SU-DHL-6 (cell line): Measurements from ENCODE around the gene DOCK8.

Experiments
- H2AFZ ChIP-seq: fragments of 200-600 bp; sonication (generic); 2 replicates; pipeline ENCODE4 v1.6.1; 2014; ENCODE audit warnings: low read depth, mild to moderate bottlenecking, moderate library complexity, mixed read lengths, antibody characterized with exemption, low read length; ENCODE audit not compliant: severe bottlenecking
- H3F3A ChIP-seq: fragments of 200-600 bp; shearing (Covaris generic); 2 replicates; pipeline ENCODE4 v1.6.0; 2016; ENCODE audit warnings: antibody characterized with exemption, mild to moderate bottlenecking; ENCODE audit not compliant: insufficient read depth
- H3K27ac ChIP-seq: fragments of 200-600 bp; sonication (generic); 2 replicates; pipeline ENCODE4 v1.5.1; 2016; ENCODE audit warnings: low read depth, mild to moderate bottlenecking, low read length, moderate library complexity, mixed read lengths
- H3K27me3 ChIP-seq: fragments of 200-600 bp; sonication (generic), shearing (Covaris generic); 2 replicates; pipeline ENCODE4 v1.6.0; 2014; ENCODE audit warnings: mild to moderate bottlenecking, low read length
- H3K36me3 ChIP-seq: fragments of 200-600 bp; sonication (generic); 2 replicates; pipeline ENCODE4 v1.6.1; 2014; ENCODE audit warnings: mild to moderate bottlenecking, low read length, mixed read lengths
- H3K4me2 ChIP-seq: fragments of 300-600, 200-600 bp; shearing (Covaris generic), sonication (generic); 2 replicates; pipeline ENCODE4 v1.6.0; 2014; ENCODE audit warnings: low read length, low read depth, mild to moderate bottlenecking; ENCODE audit not compliant: poor library complexity, severe bottlenecking
- H3K4me3 ChIP-seq: fragments of 200-600 bp; sonication (generic); 2 replicates; pipeline ENCODE4 v1.5.1; 2014; ENCODE audit warnings: antibody characterized with exemption, low read length, mild to moderate bottlenecking, mixed read lengths; ENCODE audit not compliant: insufficient read depth, poor library complexity, severe bottlenecking
- H3K79me2 ChIP-seq: fragments of 200-600 bp; sonication (generic); 2 replicates; pipeline ENCODE4 v1.6.1; 2014; ENCODE audit warnings: mild to moderate bottlenecking, low read length, moderate library complexity; ENCODE audit not compliant: insufficient read depth
- H3K9ac ChIP-seq: fragments of 200-600 bp; sonication (generic); 2 replicates; pipeline ENCODE4 v1.7.0; 2014; ENCODE audit warnings: mild to moderate bottlenecking, low read length
- H3K9me2 ChIP-seq: fragments of 200-600 bp; sonication (generic); replicated peaks from 2 replicates; pipeline ENCODE4 v1.6.1; 2014; ENCODE audit warnings: low read length; ENCODE audit not compliant: insufficient read depth
- H3K9me3 ChIP-seq: fragments of 200-600 bp; sonication (generic); 2 replicates; pipeline ENCODE4 v1.6.1; 2014; ENCODE audit warnings: low read length, mixed read lengths; ENCODE audit not compliant: insufficient read depth
- H4K20me1 ChIP-seq: fragments of 200-600 bp; sonication (generic); 2 replicates; pipeline ENCODE4 v1.6.1; 2014; ENCODE audit warnings: low read depth, mild to moderate bottlenecking, antibody characterized with exemption, low read length, moderate library complexity, mixed read lengths
- CTCF ChIP-seq: fragments of 200-600 bp; sonication (generic); IDR thresholded peaks from one replicate; pipeline ENCODE4 v1.5.1; 2017; ENCODE audit warnings: antibody characterized with exemption, mild to moderate bottlenecking, low read length, moderate library complexity; ENCODE audit not compliant: insufficient read depth, poor library complexity, severe bottlenecking
- EZH2phosphoT487 ChIP-seq: fragments of 200-600 bp; sonication (generic), shearing (Covaris generic); conservative IDR thresholded peaks from 2 replicates; pipeline ENCODE4 v1.6.1; 2018; ENCODE audit warnings: mild to moderate bottlenecking, antibody characterized with exemption, low read length, moderate library complexity, mixed read lengths

Gene DOCK8

GRCh38 chr9:257957-258356 is 43.3 kb downstream of the DOCK8 start:
- Histone ChIP-seq H2AFZ (no peak overlapping the region), H3F3A (no peaks in the 10 kb centered on the region), H3K4me2 (no peak overlapping the region), H3K4me3 (no peak overlapping the region), H3K9me2 (no peaks in the 10 kb centered on the region), H3K36me3 (no peaks in the 10 kb centered on the region), H3K27ac (no peak overlapping the region), H3K9ac (no peak overlapping the region), H3K79me2 (no peaks in the 10 kb centered on the region), H4K20me1 (no peaks in the 10 kb centered on the region), H3K27me3 (no peaks in the 10 kb centered on the region), H3K9me3 (no peaks in the 10 kb centered on the region)
- no peak for TF ChIP-seq CTCF
- no peak for TF ChIP-seq EZH2phosphoT487

GRCh38 chr9:259405-260404 is 45.0 kb downstream of the DOCK8 start:
- H3K4me3 ChIP-seq, result no peak overlapping the region
- no peak overlapping the region for H3K9ac ChIP-seq
- H3K9me2 ChIP-seq, result no peaks in the 10 kb centered on the region
- no peaks in the 10 kb centered on the region for H3K79me2 ChIP-seq
- no peak overlapping the region for H3K4me2 ChIP-seq
- no peaks in the 10 kb centered on the region for H3F3A ChIP-seq
- H4K20me1 ChIP-seq, result no peaks in the 10 kb centered on the region
- TF ChIP-seq CTCF, result no peak
- no peak for TF ChIP-seq EZH2phosphoT487
- no peaks in the 10 kb centered on the region for H3K36me3 ChIP-seq
- no peaks in the 10 kb centered on the region for H3K27me3 ChIP-seq
- no peaks in the 10 kb centered on the region for H3K9me3 ChIP-seq
- no peak overlapping the region for H3K27ac ChIP-seq
- no peak overlapping the region for H2AFZ ChIP-seq

GRCh38 chr9:264231-264630 is 49.6 kb downstream of the DOCK8 start:
- Histone ChIP-seq H3K9ac (no peak overlapping the region), H4K20me1 (no peaks in the 10 kb centered on the region)

More at GRCh38 chr9:264231-264630, 49.6 kb downstream of the DOCK8 start:
- Histone ChIP-seq H3K9me2 (no peaks in the 10 kb centered on the region), H3K27ac (no peak overlapping the region), H3K79me2 (no peaks in the 10 kb centered on the region), H3K4me3 (no peak overlapping the region), H3K36me3 (no peaks in the 10 kb centered on the region), H3K9me3 (no peaks in the 10 kb centered on the region), H3K4me2 (no peak overlapping the region), H3F3A (no peaks in the 10 kb centered on the region), H2AFZ (no peak overlapping the region), H3K27me3 (no peaks in the 10 kb centered on the region)
- no peak for TF ChIP-seq EZH2phosphoT487
- TF ChIP-seq CTCF, result no peak
